IMR-90 (cell line): ENCODE measurements around the gene SORD.
"Not testable (repeated sequence)": the region's sequence is repeated elsewhere in the genome, so short reads cannot be mapped to it uniquely, and the experiment has no call there.

Experiments used
- BHLHE40 ChIP-seq: fragments of 150-350 bp; IDR thresholded peaks from 2 replicates; pipeline ENCODE4 v1.6.1; 2016; ENCODE audit warnings: mild to moderate bottlenecking, low read depth, low read length
- CHD1 ChIP-seq: IDR thresholded peaks from 2 replicates; pipeline ENCODE4 v1.6.1; 2012; ENCODE audit warnings: low read depth, low read length, improper control_type of control experiment
- ELK1 ChIP-seq: fragments of 150-350 bp; IDR thresholded peaks from 2 replicates; pipeline ENCODE4 v1.6.1; 2016; ENCODE audit warnings: low read depth, mild to moderate bottlenecking, low read length, moderate library complexity, borderline replicate concordance
- MAZ ChIP-seq: IDR thresholded peaks from 2 replicates; pipeline ENCODE4 v1.6.1; 2012; ENCODE audit warnings: low read depth, mild to moderate bottlenecking, low read length, improper control_type of control experiment, moderate library complexity, borderline replicate concordance
- POLR2A ChIP-seq: IDR thresholded peaks from 2 replicates; pipeline ENCODE4 v1.6.1; 2012; ENCODE audit warnings: mild to moderate bottlenecking, low read depth, low read length
- RAD21 ChIP-seq: IDR thresholded peaks from 2 replicates; pipeline ENCODE4 v1.6.1; 2012; ENCODE audit warnings: low read length, improper control_type of control experiment
- RCOR1 ChIP-seq: IDR thresholded peaks from 2 replicates; pipeline ENCODE4 v1.6.1; 2012; ENCODE audit warnings: mild to moderate bottlenecking, low read length, improper control_type of control experiment; ENCODE audit not compliant: insufficient replicate concordance
- TF ChIP-seq, protein P1 (sequence below): conservative IDR thresholded peaks from 2 replicates; pipeline ENCODE4 v1.5.1; 2012; ENCODE audit warnings: mild to moderate bottlenecking, low read depth, low read length, improper control_type of control experiment

GRCh38 chr15:44987711-44988110 is 35.3 kb upstream of the SORD start:
- not testable (repeated sequence) for TF ChIP-seq CHD1, RAD21, RCOR1, POLR2A, MAZ, BHLHE40, ELK1
- TF ChIP-seq, protein P1, sequence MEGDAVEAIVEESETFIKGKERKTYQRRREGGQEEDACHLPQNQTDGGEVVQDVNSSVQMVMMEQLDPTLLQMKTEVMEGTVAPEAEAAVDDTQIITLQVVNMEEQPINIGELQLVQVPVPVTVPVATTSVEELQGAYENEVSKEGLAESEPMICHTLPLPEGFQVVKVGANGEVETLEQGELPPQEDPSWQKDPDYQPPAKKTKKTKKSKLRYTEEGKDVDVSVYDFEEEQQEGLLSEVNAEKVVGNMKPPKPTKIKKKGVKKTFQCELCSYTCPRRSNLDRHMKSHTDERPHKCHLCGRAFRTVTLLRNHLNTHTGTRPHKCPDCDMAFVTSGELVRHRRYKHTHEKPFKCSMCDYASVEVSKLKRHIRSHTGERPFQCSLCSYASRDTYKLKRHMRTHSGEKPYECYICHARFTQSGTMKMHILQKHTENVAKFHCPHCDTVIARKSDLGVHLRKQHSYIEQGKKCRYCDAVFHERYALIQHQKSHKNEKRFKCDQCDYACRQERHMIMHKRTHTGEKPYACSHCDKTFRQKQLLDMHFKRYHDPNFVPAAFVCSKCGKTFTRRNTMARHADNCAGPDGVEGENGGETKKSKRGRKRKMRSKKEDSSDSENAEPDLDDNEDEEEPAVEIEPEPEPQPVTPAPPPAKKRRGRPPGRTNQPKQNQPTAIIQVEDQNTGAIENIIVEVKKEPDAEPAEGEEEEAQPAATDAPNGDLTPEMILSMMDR, result not testable (repeated sequence)
